Measurements from ENCODE around the gene SPATA19. TPM values are rescaled to one million over a fixed set of nuclear protein-coding genes. Genes with fewer than 3 reads are reported as not detected.
"Not testable (repeated sequence)": the region's sequence is repeated elsewhere in the genome, so short reads cannot be mapped to it uniquely, and the experiment has no call there.

The SPATA19 gene, protein sequence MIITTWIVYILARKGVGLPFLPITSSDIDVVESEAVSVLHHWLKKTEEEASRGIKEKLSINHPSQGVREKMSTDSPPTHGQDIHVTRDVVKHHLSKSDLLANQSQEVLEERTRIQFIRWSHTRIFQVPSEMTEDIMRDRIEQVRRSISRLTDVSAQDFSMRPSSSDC
- total RNA-seq: not detected

DNA sequence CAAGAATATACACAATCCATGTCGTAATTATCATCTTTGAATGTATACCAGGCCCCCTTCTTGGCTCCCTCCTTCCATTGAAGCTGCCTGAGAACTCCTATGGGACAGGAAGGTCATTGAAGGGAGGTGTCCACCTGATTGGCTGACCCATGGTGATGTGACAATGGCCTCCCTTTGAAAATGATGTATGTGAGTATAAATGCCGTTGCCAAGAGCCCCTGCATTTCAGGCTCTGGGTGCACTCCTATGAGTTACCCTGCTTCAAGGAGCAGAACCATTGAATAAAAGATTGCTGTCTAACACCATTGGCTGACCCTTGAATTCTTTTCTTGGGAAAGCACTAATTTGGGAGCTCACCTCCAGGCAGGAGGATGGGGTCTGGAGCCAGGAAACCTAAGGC is at the start of gene SPATA19:
Gene SPATA19 (minus strand): TSS at position 101 of the 400 bp plus-strand sequence. CDS start 67 bp downstream, at position 34.
- DNase-seq: no peak

DNA sequence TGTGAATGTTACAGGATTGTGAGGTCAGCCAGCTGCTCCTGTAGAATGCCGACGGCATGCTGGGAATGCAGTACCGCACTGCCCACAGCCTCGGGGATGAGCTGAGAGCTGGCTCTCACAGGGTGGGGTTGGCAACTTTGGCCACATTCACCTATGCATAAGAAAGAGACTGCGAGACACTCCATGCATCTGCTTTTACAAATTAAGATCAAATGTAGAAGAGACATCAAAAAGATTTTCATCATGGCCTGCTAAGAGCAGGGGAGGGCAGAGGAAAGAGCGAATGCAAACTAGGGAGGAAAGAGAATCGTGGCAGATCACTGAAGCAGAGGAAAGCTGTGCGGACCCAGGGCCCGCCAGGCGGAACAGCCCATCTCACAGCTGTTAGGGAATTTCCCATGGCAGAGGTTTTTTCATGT is 49.8 kb upstream of the SPATA19 start:
- no peak for DNase-seq

DNA sequence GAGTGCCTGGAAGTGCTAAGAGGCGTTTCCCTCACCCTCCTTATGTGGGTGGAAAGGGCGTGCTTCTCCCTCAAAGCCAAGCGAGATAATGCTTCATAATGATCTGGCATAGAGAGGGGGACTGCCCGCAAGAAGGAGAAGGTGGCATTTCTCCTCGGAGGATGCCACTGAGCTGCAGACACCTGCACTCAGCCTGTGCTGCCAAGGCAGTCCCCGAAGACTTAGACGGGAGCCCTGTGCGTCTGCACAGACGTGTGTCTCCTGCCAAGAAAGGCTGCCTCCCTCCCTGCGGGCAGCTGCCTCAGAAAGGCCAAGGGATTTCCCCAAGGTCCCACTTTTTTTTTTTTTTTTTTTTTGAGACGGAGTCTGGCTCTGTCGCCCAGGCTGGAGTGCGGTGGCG is 48.1 kb upstream of the SPATA19 start:
- no peak for DNase-seq

DNA sequence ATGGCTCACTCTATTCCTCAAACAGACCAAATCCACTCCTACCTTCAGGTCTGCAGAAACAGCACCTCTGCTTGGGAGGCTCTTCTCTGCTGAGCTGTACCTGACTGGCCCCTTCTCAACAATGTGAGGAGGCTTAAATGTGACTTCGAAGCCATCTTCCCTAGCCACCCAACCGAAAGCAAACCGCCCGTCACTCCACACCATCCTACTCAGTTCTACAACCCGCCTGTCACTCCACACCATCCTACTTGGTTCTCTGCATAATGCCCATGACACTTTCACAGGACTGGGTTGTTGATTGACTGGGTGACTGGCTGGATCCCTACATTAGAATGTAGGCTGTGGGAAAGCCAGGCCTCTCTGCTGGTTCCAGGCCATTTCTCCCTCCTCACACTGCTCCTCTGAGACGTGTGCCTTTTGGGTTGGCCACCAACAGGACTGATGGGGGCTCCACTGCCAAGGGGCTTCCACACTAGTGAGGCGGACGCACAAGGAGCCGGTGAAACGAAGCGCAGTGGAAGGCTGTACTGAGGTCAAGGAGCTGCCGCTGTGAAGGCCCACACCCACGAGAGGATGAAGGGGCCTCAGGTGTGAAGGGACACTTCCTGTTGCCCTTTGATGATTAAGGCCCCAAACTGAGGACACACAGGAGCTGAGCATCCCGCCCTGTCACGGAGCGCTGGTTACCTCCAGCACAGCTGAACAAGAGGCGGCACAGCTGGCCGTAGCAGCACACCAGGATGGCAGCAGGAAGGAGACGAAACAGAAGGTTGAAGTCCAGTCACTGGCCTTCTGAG is 47.5 kb upstream of the SPATA19 start:
- DNase-seq: no peak

DNA sequence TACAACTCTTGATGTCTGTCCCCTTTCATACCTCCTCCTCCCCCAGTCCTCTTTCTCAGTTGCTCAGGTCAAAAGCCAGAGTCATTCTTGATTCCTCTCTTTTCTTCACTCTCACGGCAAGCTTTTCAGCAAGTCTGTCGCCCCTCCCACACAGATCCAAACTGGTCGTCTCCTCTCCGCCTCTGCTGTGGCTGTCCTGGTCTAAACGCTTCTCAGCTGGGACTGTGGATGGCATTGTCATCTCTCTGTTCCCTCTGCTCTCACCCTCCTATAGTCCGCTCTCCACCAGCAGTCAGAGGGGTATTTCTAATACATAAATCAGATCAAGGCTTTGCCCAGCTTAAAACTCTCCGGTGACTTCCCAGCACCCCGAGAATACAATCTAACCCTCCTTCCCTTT is 46.8 kb upstream of the SPATA19 start:
- no peak for DNase-seq

DNA sequence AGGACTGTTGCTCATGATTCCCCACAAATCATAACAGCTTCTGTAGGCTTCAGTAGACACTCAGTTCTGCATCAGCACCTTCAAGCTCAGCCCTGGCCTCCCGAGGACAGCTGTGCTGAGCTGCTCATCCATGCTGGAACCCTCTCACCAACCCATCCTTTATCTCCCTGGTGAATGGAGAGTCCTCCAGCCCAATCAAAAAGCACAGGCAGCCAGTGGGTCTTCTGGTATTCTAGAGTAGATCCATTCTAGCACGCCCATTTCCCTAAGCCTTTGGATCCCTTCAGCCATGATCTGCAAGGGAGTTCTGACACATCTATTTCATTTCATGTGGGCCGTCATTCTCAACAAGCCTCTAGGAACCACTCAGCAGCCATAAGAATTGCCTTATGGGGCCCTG is 44.6 kb upstream of the SPATA19 start:
- DNase-seq: no peak

DNA sequence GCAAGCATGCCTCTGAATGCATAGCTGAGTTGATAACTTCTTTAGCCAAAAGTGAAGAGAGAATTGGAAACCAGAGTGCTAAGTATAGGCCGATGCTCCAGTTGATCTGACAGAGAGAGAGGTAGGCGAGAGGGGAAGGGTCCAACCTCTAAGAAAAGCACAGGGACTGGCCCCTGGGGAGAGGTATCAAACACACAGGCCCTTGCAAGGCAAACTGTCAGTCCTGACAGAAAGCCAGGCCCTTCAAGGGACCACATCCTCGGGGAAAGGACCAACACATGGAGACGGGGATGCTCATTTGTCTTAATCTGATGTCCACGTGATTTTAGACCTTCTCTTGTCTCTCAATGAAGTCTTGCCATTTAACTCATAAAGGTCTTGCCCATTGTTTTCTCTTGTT is 43.9 kb upstream of the SPATA19 start:
- no peak for DNase-seq

DNA sequence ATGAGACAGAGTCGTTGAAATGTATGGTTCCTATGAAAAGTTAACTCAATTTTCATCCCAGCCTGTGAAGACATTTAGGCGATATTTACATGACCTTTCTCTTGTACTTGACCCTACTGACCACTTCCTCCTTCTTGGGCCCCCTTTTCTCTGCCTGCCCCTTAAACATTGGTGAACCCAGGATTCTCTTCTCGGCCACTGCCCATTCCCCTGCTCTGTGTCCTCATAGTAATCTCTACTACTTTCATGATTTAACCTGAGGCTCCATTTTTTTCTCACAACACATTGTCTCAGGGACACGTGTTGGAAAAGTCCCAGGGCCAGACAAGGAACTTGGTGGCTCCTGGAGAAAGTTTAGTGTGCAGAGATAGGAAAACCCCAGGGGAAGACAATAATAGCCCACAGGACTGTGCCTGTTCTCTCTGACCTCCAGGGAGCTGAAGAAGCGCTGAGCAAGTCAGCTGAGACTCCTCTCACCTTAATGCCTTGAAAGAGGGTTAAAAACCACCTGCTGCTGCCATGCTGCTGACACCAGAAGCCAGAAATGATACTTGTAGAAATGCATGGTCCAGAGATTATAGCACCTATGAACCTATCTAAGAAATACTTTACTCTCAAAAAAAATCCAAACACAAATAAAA is 42.5 kb upstream of the SPATA19 start:
- DNase-seq: no peak

DNA sequence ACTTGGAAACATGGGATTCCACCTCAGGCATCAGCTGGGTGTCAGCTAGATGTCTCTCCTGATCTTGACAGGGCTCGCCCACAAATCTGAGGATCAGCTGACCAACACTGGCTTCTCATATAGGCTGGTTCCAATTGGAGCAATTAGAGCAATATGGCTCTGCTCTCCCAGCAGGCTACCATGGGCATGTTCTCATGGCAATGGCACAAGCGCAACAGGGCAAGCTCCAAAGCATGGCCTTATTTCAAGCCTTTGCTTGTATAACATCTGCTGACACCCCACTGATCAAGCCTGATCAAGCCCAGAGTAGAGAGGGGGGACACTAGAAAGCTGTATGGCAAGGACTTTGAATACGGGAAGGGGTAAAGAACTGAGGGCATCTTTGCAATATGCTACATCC is 40.7 kb upstream of the SPATA19 start:
- DNase-seq: no peak

DNA sequence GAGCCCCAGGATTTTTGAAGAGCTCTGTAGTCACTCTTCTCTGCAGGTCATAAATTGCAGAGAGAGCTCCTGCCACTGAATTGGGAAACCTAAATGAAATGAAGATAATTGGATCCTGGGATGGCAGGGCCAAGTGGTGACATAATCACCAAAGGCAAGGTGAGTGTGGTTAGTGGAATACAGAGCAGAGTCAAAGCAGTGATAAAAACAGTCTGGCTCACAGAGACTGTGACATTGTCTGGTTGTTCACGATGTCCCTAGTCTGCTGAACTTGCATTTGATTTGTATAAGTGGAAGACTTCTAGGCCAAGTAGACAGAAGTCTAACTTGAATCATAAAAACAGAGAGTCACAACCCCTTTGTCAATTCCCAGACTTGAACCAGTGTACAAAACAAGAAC is 26.8 kb upstream of the SPATA19 start:
- no peak for DNase-seq

DNA sequence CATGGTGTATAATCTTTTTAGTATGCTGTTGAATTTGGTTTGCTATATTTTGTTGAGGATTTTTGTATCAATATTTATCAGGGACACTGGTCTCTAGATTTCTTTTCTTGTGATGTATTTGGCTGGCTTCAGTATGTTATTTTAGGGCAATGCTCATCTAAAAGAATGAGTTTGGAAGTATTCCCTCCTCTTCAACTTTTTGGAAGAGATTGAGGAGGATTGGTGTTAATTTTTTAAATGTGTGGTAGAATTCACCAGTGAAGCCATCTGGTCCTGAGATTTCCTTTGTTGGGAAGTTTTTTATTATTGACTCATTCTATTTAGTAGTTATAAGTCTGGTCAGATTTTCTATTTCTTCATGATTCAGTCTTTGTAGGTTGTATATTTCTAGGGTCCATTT is 22.1 kb upstream of the SPATA19 start:
- DNase-seq: no peak

DNA sequence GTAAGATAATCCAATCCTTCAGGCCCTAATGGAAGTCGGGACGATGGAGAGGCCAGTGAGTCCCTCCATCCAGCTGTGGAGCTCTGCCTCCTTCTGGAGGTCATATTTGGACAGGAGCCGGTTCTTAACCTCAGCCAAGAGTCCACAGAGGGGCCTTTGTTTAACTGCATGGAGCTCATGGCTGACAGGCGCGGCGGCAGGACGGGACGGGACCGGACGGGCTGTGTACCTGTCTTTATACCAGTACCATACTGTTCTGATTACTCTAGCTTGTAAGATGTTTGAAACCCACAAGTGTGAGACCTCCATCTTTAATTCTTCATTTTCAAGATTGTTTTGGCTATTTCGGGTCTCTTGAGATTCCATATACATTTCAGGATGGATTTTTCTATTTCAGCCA is 20.2 kb upstream of the SPATA19 start:
- no peak for DNase-seq

DNA sequence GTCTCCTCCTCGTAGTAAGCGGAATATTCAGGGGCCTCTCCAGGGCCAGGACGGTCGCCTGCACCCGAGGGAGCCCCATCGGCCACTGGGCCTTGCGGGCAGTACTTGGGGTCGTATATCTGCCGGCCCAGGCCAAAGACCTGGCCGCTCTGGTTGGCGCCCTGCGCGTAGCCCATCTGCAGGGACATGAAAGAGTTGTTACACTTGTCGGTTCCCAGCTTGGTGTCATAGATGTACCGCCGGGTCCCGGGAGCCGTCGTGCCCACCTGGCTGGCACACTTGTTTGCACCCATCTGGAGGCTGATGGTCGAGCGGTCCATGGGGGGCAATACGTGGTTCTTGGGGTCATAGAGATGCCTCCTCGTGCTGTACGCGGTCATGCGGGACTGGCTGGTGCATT is 19.4 kb upstream of the SPATA19 start:
- no peak for DNase-seq

DNA sequence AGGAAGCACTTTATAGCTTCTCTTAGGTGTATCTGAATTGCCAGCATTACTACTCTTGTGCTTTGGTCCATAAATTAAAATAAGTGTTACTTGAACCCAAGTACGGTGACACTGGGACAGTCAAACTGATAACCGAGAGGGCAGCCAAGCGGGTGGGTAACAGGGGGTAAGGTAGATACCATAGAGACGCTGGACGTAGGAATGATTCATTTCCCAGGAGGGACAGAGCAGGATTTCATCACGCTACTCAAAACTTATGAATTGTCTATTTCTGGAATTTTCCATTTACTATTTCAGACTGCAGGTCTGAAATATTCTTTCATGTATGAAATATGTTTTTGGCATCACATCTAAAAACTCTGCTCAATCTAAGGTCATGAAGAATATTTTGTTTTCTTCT is 14.8 kb upstream of the SPATA19 start:
- DNase-seq: no peak

DNA sequence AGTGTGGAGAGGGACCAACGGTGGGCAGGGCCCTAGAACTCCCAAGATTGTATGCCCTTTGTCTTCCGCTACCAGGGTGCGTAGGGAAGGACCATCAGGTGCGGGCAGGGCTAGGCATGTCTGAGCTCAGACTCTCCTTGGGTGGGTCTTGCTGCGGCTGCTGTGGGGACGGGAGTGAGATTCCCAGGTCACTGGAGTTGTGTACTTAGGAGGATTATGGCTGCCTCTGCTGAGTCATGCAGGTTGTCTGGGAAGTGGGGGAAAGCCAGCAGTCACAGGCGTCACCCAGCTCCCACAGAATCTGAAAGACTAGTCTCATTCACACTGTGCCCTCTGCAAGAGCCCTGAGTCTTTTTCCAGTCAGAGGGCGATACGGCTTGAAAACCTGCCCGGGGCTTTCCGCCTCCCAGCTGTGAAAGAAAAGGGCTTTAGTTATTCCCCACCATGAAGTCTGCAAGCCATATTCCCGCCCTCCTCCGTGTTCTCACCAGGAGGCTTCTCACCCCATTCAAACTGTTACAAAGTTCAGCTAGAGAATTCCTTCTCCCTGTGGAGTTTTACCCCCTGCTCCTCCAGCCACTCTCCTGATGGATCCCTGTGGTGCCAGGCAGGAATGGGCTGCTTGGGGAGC is 9.1 kb upstream of the SPATA19 start:
- DNase-seq: not testable (repeated sequence)

DNA sequence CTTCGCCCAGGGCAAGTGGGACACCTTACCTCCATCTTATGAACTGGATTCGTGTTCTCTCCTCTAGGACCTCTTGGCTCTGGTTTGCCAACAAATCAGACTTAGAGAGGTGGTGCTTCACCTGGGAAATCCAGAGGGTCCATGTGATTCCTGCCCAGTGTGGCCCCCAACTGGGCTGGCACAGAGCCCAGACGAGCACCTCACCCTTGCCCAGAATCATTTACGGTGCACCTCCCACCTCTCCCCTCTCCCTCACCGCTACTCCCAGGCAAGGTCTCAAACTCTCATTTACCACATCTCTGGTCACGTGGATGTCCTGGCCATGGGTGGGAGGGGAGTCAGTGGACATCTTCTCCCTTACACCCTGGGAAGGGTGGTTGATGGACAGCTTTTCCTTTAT is 1.1 kb downstream of the SPATA19 start:
- DNase-seq: no peak

DNA sequence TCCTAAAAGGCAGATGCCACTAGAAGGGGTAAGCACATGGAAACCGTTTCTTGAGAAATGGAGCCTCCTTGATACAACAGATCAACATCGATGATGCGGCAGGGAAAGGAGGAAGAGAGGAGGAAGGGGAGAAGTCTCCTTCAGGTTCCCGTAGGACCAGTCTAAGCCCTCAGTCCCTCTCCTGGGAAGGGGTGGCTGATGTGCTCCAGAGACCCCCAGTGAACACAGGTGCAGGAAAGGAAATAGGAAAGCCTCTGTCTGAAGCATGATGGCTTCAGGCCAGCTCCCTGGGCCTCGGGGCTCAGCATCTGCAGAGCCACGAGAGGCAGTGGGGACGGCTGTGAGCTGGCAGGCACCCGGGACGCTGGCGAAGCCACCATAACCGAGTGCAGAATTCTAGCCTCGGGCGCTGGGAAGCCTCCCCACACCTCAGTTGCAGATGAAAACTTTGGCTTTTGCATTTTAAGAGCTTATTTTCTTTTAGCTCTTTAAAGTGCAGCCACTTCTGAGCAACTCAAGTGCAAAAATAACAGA is 1.8 kb downstream of the SPATA19 start:
- no peak for DNase-seq

DNA sequence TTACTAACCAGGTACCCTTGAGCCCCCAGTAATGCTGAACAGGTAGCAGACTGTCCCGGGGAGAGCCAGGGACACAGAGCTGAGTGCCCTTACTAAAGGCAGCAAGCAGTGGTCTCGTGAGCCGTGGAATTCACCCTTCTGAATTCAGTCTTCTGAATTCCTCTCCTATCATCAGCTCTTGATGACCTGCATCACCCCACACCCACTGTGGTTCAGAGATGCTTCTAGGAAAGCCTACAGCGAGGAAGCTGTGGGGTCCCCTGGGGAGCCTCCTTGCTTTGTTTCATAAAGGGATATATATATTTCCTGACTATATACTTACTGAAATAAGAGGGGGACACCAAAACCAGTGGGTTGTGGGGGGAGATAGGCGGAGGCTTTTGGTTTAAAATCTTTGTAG is 2.6 kb downstream of the SPATA19 start:
- DNase-seq: no peak

DNA sequence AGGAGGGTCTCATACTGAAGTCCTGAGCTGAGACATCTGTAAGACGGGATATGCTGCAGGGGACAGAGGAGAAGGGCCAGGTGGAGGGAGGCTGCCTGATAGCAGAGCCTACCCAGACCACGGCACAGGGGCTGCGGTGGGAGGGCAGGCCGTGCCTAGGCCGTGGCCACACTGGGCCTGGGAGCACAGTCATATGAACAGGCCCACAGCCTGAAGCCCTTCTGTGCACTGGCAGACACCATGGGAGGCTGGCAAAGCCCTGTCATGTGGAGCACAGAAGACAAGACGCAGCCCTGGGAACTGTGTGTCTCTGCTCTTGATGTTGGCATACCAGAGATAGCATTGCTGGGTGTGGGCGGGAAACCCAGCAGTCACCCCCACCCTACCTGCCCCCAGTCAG is 3.3 kb downstream of the SPATA19 start:
- DNase-seq: no peak

DNA sequence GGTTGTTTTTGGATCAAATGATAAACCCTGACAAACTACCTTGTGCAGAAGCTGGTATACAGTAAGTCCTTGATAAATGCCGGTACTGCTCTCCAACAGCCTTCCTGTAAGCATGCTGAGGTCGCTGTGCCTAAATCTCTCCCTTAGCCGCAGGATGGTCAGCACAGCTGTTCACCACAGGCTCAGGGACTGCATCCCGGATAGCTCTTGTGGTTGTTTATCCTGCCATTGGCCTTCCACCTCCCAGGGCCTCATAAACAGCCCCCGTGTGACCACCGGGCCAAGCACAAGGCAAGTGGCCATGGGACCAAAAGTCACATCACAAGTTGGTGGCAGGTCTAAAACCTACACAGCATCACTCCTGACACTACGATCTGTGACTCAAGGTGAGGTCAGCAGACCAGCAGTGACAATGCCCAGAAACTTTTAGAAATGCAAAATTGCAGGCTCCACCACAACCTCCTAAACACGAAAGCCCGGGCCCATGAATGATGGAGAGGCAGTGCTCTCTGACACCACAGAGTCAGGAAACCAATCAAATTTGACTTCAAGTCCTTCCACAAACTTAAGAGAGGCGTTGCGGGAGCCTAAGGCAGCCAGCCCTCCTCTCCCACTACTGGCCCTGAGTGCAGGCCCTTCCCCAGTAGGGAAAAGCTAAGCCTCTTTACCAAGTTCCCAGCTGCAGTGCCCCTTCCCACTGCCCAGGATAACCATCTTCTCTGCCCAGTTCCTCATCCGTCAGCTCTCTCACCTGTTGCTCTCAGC is 3.9 kb downstream of the SPATA19 start:
- no peak for DNase-seq

DNA sequence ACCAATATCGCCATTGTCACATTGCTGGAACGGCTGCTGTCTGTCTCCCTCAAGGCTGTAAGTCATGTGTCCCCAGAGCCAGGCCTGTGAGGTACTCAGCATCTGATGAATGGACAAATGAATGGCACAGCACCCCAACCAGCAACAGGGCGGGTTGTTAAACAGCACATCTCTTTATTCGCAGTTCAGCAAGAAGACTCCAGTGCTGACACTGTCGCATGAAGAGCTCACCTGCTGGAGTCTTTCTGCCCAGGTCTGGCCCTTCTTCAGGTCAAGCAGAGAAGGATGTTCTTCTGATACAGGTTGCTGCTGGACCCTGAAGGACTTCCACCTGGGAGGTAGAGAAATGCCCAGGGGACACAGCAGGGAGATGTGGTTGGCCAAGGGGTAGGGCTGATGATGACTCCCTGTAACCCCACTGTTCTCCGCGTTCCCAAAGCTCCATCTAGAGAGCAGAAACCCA is 4.8 kb downstream of the SPATA19 start:
- no peak for DNase-seq

Data from skin of body (tissue), 2 donors.